H1 (cell line): ENCODE data around the gene NOM1. TPM values are rescaled to one million over a fixed set of nuclear protein-coding genes. Genes with fewer than 3 reads are reported as not detected.

Experiments used
- CTCF ChIA-PET: fragments of 300-600 bp; sonication (Branson Sonifier 250); formaldehyde crosslinking; loops from one replicate; lab custom pipeline; 2021; ENCODE audit not compliant: partially characterized antibody; lab: Charles Lee
- POLR2A ChIA-PET: fragments of 300-600 bp; sonication (Branson Sonifier 250); formaldehyde crosslinking; loops from one replicate; lab custom pipeline; 2021; ENCODE audit warnings: inconsistent platforms; ENCODE audit not compliant: partially characterized antibody; lab: Charles Lee
- DNase-seq, 2 experiments: peaks; one replicate each; pipeline versions ENCODE4 v3.0.0 to v3.0.0-alpha.2; 2010 to 2022; ENCODE audit warnings: low spot score in 2 of 2, low read depth in 1 of 2, mixed read lengths in 1 of 2
- FAIRE-seq: peaks from 2 replicates; lab custom pipeline; 2011; peaks lifted over from hg19 to GRCh38; lab: Jason Lieb, UNC
- H2AFZ ChIP-seq: 2 replicates; pipeline ENCODE4 v1.8.1; 2012; ENCODE audit warnings: low read length, inconsistent platforms
- H2AK5ac ChIP-seq: 2 replicates; pipeline ENCODE4 v1.6.1; 2013; ENCODE audit warnings: low read depth, low read length
- H2BK120ac ChIP-seq: replicated peaks from 2 replicates; pipeline ENCODE3; 2013; ENCODE audit warnings: low read depth, low read length, inconsistent platforms
- H2BK12ac ChIP-seq: 2 replicates; pipeline ENCODE4 v1.6.1; 2013; ENCODE audit warnings: low read depth, low read length
- H2BK15ac ChIP-seq: 2 replicates; pipeline ENCODE4 v1.6.1; 2013; ENCODE audit warnings: low read length
- H2BK20ac ChIP-seq: 2 replicates; pipeline ENCODE4 v1.6.1; 2013; ENCODE audit warnings: low read length
- H2BK5ac ChIP-seq: 2 replicates; pipeline ENCODE4 v1.6.1; 2013; ENCODE audit warnings: low read depth, low read length
- H3K14ac ChIP-seq: 2 replicates; pipeline ENCODE4 v1.6.1; 2013; ENCODE audit warnings: inconsistent platforms; ENCODE audit not compliant: insufficient read length
- H3K18ac ChIP-seq: 2 replicates; pipeline ENCODE4 v1.6.1; 2013; ENCODE audit warnings: low read length; ENCODE audit errors: extremely low read depth
- H3K23ac ChIP-seq: 2 replicates; pipeline ENCODE4 v1.6.1; 2013; ENCODE audit warnings: inconsistent platforms; ENCODE audit not compliant: insufficient read length
- H3K23me2 ChIP-seq: 2 replicates; pipeline ENCODE4 v1.6.1; 2013; ENCODE audit warnings: low read depth, low read length
- H3K27ac ChIP-seq: 2 replicates; pipeline ENCODE4 v1.6.1; 2011; ENCODE audit warnings: low read depth, low read length, inconsistent platforms
- H3K27me3 ChIP-seq, 4 experiments: replicated peaks in 1 of 4; 1 replicate in 1 of 4; 2 replicates in 3 of 4; pipeline versions ENCODE4 v1.6.1 to v1.8.1; 2011 to 2013; ENCODE audit warnings: low read length in 3 of 4, mild to moderate bottlenecking in 3 of 4, inconsistent platforms in 2 of 4, mixed read lengths in 2 of 4, moderate library complexity in 1 of 4; ENCODE audit not compliant: control insufficient read depth in 3 of 4, insufficient read depth in 3 of 4; ENCODE audit errors: extremely low read depth in 1 of 4
- H3K36me3 ChIP-seq, 4 experiments: 2 replicates each; pipeline versions ENCODE4 v1.6.1 to v1.8.1; 2011 to 2013; ENCODE audit warnings: mild to moderate bottlenecking in 4 of 4, low read length in 3 of 4, moderate library complexity in 2 of 4, control low read depth in 1 of 4, inconsistent platforms in 1 of 4; ENCODE audit not compliant: insufficient read depth in 4 of 4, control insufficient read depth in 2 of 4
- H3K4ac ChIP-seq: replicated peaks from 2 replicates; pipeline ENCODE3; 2013; ENCODE audit warnings: low read length, low read depth, mixed read lengths, inconsistent platforms; ENCODE audit not compliant: insufficient read length
- H3K4me1 ChIP-seq, 4 experiments: replicated peaks in 1 of 4; 1 replicate in 1 of 4; 2 replicates in 3 of 4; pipeline versions ENCODE4 v1.6.1 to v1.8.1; 2011 to 2013; ENCODE audit warnings: low read length in 3 of 4, inconsistent platforms in 2 of 4, mixed read lengths in 1 of 4; ENCODE audit not compliant: insufficient read depth in 4 of 4, control insufficient read depth in 3 of 4
- H3K4me2 ChIP-seq, 2 experiments: 2 replicates each; pipeline versions ENCODE4 v1.6.1 to v1.8.1; 2011 to 2013; ENCODE audit warnings: low read depth in 2 of 2, low read length in 2 of 2, control low read depth in 1 of 2, inconsistent platforms in 1 of 2, mild to moderate bottlenecking in 1 of 2; ENCODE audit not compliant: insufficient read depth in 1 of 2
- H3K4me3 ChIP-seq, 4 experiments: fragments of 200-600, 300-600 bp in 1 of 4; sonication (generic), shearing (Covaris generic), sonication (Bioruptor Twin) in 1 of 4; 2 replicates each; pipeline versions ENCODE4 v1.5.1 to v1.8.1; 2011 to 2016; ENCODE audit warnings: low read length in 4 of 4, low read depth in 3 of 4, control low read depth in 2 of 4, inconsistent platforms in 2 of 4, mild to moderate bottlenecking in 2 of 4, mixed read lengths in 1 of 4, moderate library complexity in 1 of 4; ENCODE audit not compliant: insufficient read depth in 2 of 4; ENCODE audit errors: extremely low read depth in 1 of 4
- H3K56ac ChIP-seq: replicated peaks from 2 replicates; pipeline ENCODE3; 2013; ENCODE audit warnings: low read depth, mild to moderate bottlenecking, mixed read lengths, low read length, inconsistent platforms; ENCODE audit not compliant: insufficient read length
- H3K79me1 ChIP-seq: 2 replicates; pipeline ENCODE4 v1.6.1; 2013; ENCODE audit warnings: low read depth, low read length, control low read depth
- H3K79me2 ChIP-seq, 2 experiments: 2 replicates each; pipeline versions ENCODE4 v1.6.1 to v1.8.1; 2012 to 2013; ENCODE audit warnings: low read length in 2 of 2, mild to moderate bottlenecking in 2 of 2, inconsistent platforms in 1 of 2; ENCODE audit not compliant: insufficient read depth in 2 of 2, control insufficient read depth in 1 of 2
- H3K9ac ChIP-seq, 4 experiments: replicated peaks in 1 of 4; 1 replicate in 1 of 4; 2 replicates in 3 of 4; pipeline versions ENCODE4 v1.6.1 to v1.8.1; 2011 to 2013; ENCODE audit warnings: low read depth in 3 of 4, low read length in 3 of 4, control low read depth in 2 of 4, mild to moderate bottlenecking in 2 of 4, moderate library complexity in 2 of 4, inconsistent platforms in 1 of 4; ENCODE audit errors: extremely low read depth in 1 of 4
- H3K9me3 ChIP-seq, 2 experiments: 2 replicates each; pipeline versions ENCODE4 v1.6.1 to v1.8.1; 2012 to 2013; ENCODE audit warnings: mild to moderate bottlenecking in 2 of 2, moderate library complexity in 2 of 2, control low read depth in 1 of 2, inconsistent platforms in 1 of 2, low read depth in 1 of 2, low read length in 1 of 2, mixed read lengths in 1 of 2; ENCODE audit not compliant: insufficient read depth in 2 of 2
- H4K20me1 ChIP-seq, 2 experiments: replicated peaks in 1 of 2; 2 replicates each; pipeline versions ENCODE3 to v1.8.1; 2011 to 2013; ENCODE audit warnings: inconsistent platforms in 2 of 2, low read length in 2 of 2, mild to moderate bottlenecking in 1 of 2; ENCODE audit not compliant: insufficient read depth in 2 of 2, control insufficient read depth in 1 of 2
- H4K5ac ChIP-seq: 2 replicates; pipeline ENCODE4 v1.6.1; 2013; ENCODE audit warnings: low read length, low read depth, mixed read lengths, inconsistent platforms; ENCODE audit not compliant: insufficient read length
- H4K8ac ChIP-seq: 2 replicates; pipeline ENCODE4 v1.8.0; 2013; ENCODE audit warnings: mild to moderate bottlenecking, moderate library complexity, low read length, inconsistent platforms; ENCODE audit not compliant: insufficient read depth; ENCODE audit errors: extremely low read depth
- H4K91ac ChIP-seq: replicated peaks from 2 replicates; pipeline ENCODE3; 2013; ENCODE audit warnings: low read length, mixed read lengths, inconsistent platforms; ENCODE audit not compliant: insufficient read length
- CBX5 ChIP-seq: fragments of 300-800, 300-1000 bp; sonication (generic); IDR thresholded peaks from 2 replicates; pipeline ENCODE4 v1.7.1; 2016; ENCODE audit warnings: antibody characterized with exemption, low read length, low read depth
- FOSL1 ChIP-seq: IDR thresholded peaks from 2 replicates; pipeline ENCODE4 v1.6.1; 2011; ENCODE audit warnings: mild to moderate bottlenecking, low read depth, low read length, moderate library complexity; ENCODE audit not compliant: insufficient read depth
- GABPA ChIP-seq: IDR thresholded peaks from 2 replicates; pipeline ENCODE4 v1.6.1; 2011; ENCODE audit warnings: mild to moderate bottlenecking, low read length, moderate library complexity, borderline replicate concordance; ENCODE audit not compliant: insufficient read depth
- JUN ChIP-seq: IDR thresholded peaks from 2 replicates; pipeline ENCODE4 v1.6.1; 2011; ENCODE audit warnings: low read depth, mild to moderate bottlenecking, improper control_type of control experiment, low read length
- MAFK ChIP-seq: IDR thresholded peaks from 2 replicates; pipeline ENCODE4 v1.6.1; 2012; ENCODE audit warnings: low read depth, mild to moderate bottlenecking, improper control_type of control experiment, low read length
- POU5F1 ChIP-seq: IDR thresholded peaks from 2 replicates; pipeline ENCODE4 v1.6.1; 2011; ENCODE audit warnings: low read depth, mild to moderate bottlenecking, low read length, moderate library complexity
- RFX5 ChIP-seq: IDR thresholded peaks from 2 replicates; pipeline ENCODE4 v1.6.1; 2011; ENCODE audit warnings: low read depth, low read length, improper control_type of control experiment, borderline replicate concordance
- SAP30 ChIP-seq: fragments of 300-600 bp; sonication (generic); IDR thresholded peaks from 2 replicates; pipeline ENCODE4 v1.7.1; 2012; ENCODE audit warnings: low read length, moderate library complexity, mild to moderate bottlenecking, inconsistent platforms; ENCODE audit not compliant: insufficient read depth, insufficient replicate concordance
- SIRT6 ChIP-seq: IDR thresholded peaks from one replicate; pipeline ENCODE4 v1.7.1; 2012; ENCODE audit warnings: low read length, inconsistent platforms
- SP1 ChIP-seq: IDR thresholded peaks from 2 replicates; pipeline ENCODE4 v1.6.1; 2011; ENCODE audit warnings: low read depth, low read length
- TAF7 ChIP-seq: optimal IDR thresholded peaks from 2 replicates; pipeline ENCODE3; 2011; ENCODE audit warnings: low read depth, mild to moderate bottlenecking, inconsistent platforms, low read length, moderate library complexity, borderline replicate concordance
- WGBS, 2 experiments: shearing (Covaris generic) in 1 of 2; methylation state at CpG; one replicate each; pipeline versions ENCODE4 v1.1.6 to v1.1.7; 2013 to 2015; ENCODE audit warnings: low lambda C conversion rate in 2 of 2, mixed read lengths in 2 of 2, inconsistent platforms in 1 of 2, low coverage in 1 of 2, missing lambda C conversion rate in 1 of 2; ENCODE audit not compliant: insufficient replicate concordance in 2 of 2, insufficient coverage in 1 of 2, insufficient read length in 1 of 2; ENCODE audit errors: extremely low coverage in 1 of 2, missing lambda C conversion rate in 1 of 2; 5-methylcytosine and 5-hydroxymethylcytosine counted together
- polyA plus RNA-seq, 7 experiments: library from polyadenylated mRNA; depleted of rRNA in 3 of 7; stranded (reverse) in 5 of 7; unstranded in 2 of 7; fragments of >200 nt in 5 of 7; fragments of 200-250 nt in 2 of 7; gene quantifications; 1 replicate in 5 of 7; 2 replicates in 1 of 7; 4 replicates in 1 of 7; pipeline versions ENCODE4 v1.2.1 to v1.2.3, GENCODE V29; 2011 to 2013; ENCODE audit warnings: missing spikeins in 2 of 7, mixed read lengths in 2 of 7
- total RNA-seq: library from RNA; stranded (reverse); fragmentation: NEBNext Ultra II Directional; extraction: Animal tissue kit (Norgen Biotek cat#: 25700); gene quantifications from 2 replicates; pipeline ENCODE4 v1.2.1, GENCODE V29; 2021
- TF ChIP-seq, protein P1 (sequence below): IDR thresholded peaks from 2 replicates; pipeline ENCODE4 v1.6.1; 2012; ENCODE audit warnings: inconsistent platforms
- TF ChIP-seq, protein P2 (sequence below): IDR thresholded peaks from 2 replicates; pipeline ENCODE4 v1.6.1; 2011; ENCODE audit warnings: low read depth, mild to moderate bottlenecking, low read length; ENCODE audit not compliant: insufficient read depth

Gene NOM1
- total and polyA plus RNA-seq, 2 of the 8 experiments (the other 6 are each of a cell fraction or from before 2014, with no cell fraction given): 10.6 to 29.1 TPM

DNA sequence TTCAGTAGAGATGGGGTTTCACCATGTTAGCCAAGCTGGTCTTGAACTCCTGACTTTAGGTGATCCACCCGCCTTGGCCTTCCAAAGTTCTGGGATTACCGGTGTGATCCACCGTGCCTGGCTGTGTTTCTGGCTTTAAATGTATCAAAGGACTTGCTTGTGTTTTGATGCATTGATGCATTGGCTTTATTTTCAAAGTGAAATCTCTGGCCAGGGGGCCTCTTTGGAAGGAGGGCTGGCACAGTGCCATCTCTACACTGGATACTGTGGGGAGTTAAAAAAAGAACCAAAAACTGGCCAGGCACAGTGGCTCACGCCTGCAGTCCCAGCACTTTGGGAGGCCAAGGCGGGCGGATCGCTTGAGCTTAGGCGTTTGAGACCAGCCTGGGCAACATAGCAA is 44.9 kb downstream of the NOM1 start:
- Histone ChIP-seq H3K79me2 (no peaks in the 10 kb centered on the region), H3K9ac (no peak overlapping the region), H3K18ac (no peak overlapping the region), H3K4me2 (no peak overlapping the region), H3K36me3 (no peaks in the 10 kb centered on the region), H2AK5ac (no peak overlapping the region), H4K20me1 (peaks cover 0 to 4% of the 10 kb centered on the region in 2 experiments), H3K23me2 (no peaks in the 10 kb centered on the region), H3K23ac (no peak overlapping the region), H2BK15ac (no peak overlapping the region), H3K4me1 (peaks cover 0 to 4% (median 0%) of the 10 kb centered on the region in 4 experiments; a peak in 2 of 7 replicates), H2BK120ac (no peak overlapping the region), H4K5ac (no peak overlapping the region), H3K27me3 (peaks cover 16 to 34% (median 32%) of the 10 kb centered on the region in 4 experiments), H3K56ac (no peak overlapping the region), H2BK12ac (no peak overlapping the region), H3K27ac (no peak overlapping the region), H2BK5ac (no peak overlapping the region), H3K14ac (no peak overlapping the region), H4K8ac (no peak overlapping the region), H3K79me1 (no peaks in the 10 kb centered on the region), H2BK20ac (no peak overlapping the region), H4K91ac (no peak overlapping the region), H3K4ac (no peak overlapping the region), H3K9me3 (no peaks in the 10 kb centered on the region), H2AFZ (no peak overlapping the region), H3K4me3 (no peak overlapping the region)
- WGBS, 2 experiments: 96% methylated on average over 8 of the region's 8 CpGs; no CpG with 5 or more reads in 1 of the 2 experiments
- CTCF ChIA-PET: interaction anchor here (1.1 to 1.5 kb wide), 3 partner anchors 9 to 36 kb away, joined by 3 read pairs; no protein-coding TSS in a partner anchor
- FAIRE-seq (no peak), DNase-seq (peak in 1 of 2 experiments; percentile 24)
- POLR2A ChIA-PET: no interaction called here
- TF ChIP-seq, protein P1, sequence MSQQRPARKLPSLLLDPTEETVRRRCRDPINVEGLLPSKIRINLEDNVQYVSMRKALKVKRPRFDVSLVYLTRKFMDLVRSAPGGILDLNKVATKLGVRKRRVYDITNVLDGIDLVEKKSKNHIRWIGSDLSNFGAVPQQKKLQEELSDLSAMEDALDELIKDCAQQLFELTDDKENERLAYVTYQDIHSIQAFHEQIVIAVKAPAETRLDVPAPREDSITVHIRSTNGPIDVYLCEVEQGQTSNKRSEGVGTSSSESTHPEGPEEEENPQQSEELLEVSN: no peak
- TF ChIP-seq, protein P2, sequence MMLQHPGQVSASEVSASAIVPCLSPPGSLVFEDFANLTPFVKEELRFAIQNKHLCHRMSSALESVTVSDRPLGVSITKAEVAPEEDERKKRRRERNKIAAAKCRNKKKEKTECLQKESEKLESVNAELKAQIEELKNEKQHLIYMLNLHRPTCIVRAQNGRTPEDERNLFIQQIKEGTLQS: no peak
- no peak for TF ChIP-seq POU5F1
- TF ChIP-seq MAFK: no peak
- TF ChIP-seq JUN: no peak
- no peak for TF ChIP-seq CBX5
- no peak for TF ChIP-seq RFX5
- TF ChIP-seq SIRT6: no peak
- TF ChIP-seq GABPA: no peak
- TF ChIP-seq SAP30: no peak
- no peak for TF ChIP-seq FOSL1
- no peak for TF ChIP-seq SP1
- no peak for TF ChIP-seq TAF7
